Smooth muscle cell (in vitro differentiated cells): ENCODE results near the gene FXYD3. TPM values are rescaled to one million over a fixed set of nuclear protein-coding genes. Genes with fewer than 3 reads are reported as not detected.

Source experiments
- DNase-seq: peaks from one replicate; lab custom pipeline; 2025; ENCODE audit not compliant: unreplicated experiment; lab: John Stamatoyannopoulos, UW
- H2AFZ ChIP-seq: fragments of 200-600 bp; sonication (generic); 2 replicates; pipeline ENCODE4 v1.6.0; 2016; ENCODE audit warnings: antibody characterized with exemption, low read depth, mild to moderate bottlenecking
- H3F3A ChIP-seq: fragments of 200-600 bp; sonication (generic); 2 replicates; pipeline ENCODE4 v1.6.0; 2017; ENCODE audit warnings: antibody characterized with exemption, low read depth
- H3K27ac ChIP-seq: fragments of 200-600 bp; sonication (generic); 2 replicates; pipeline ENCODE4 v1.5.1; 2016; ENCODE audit warnings: low read depth, mild to moderate bottlenecking
- H3K27me3 ChIP-seq: fragments of 200-600 bp; sonication (generic); 2 replicates; pipeline ENCODE4 v1.6.1; 2016; ENCODE audit warnings: low read depth, mild to moderate bottlenecking
- H3K36me3 ChIP-seq: fragments of 200-600 bp; sonication (generic); 2 replicates; pipeline ENCODE4 v1.5.1; 2016; ENCODE audit warnings: low read depth
- H3K4me1 ChIP-seq: fragments of 200-600 bp; sonication (generic); 2 replicates; pipeline ENCODE4 v1.5.1; 2016; ENCODE audit warnings: low read depth
- H3K4me2 ChIP-seq: fragments of 200-600 bp; sonication (generic); 2 replicates; pipeline ENCODE4 v1.6.0; 2016; ENCODE audit warnings: mild to moderate bottlenecking
- H3K4me3 ChIP-seq: fragments of 200-600 bp; sonication (generic); 2 replicates; pipeline ENCODE4 v1.5.1; 2016; ENCODE audit warnings: mild to moderate bottlenecking
- H3K79me2 ChIP-seq: fragments of 200-600 bp; sonication (generic); 2 replicates; pipeline ENCODE4 v1.6.0; 2016; ENCODE audit warnings: low read depth, mild to moderate bottlenecking
- H3K9ac ChIP-seq: fragments of 200-600 bp; sonication (generic); 2 replicates; pipeline ENCODE4 v1.6.0; 2016; ENCODE audit warnings: low read depth
- H3K9me3 ChIP-seq: fragments of 200-600 bp; sonication (generic); replicated peaks from 2 replicates; pipeline ENCODE4 v1.5.1; 2016; ENCODE audit warnings: low read depth
- H4K20me1 ChIP-seq: fragments of 200-600 bp; sonication (generic); 2 replicates; pipeline ENCODE4 v1.6.0; 2016; ENCODE audit warnings: low read depth
- CTCF ChIP-seq: fragments of 200-600 bp; sonication (generic); IDR thresholded peaks from 2 replicates; pipeline ENCODE4 v1.5.1; 2017; ENCODE audit warnings: borderline replicate concordance, mild to moderate bottlenecking, antibody characterized with exemption; ENCODE audit not compliant: insufficient read depth, poor library complexity, severe bottlenecking
- WGBS: methylation state at CpG from one replicate; pipeline ENCODE4 v1.1.7; 2016; ENCODE audit warnings: low lambda C conversion rate; 5-methylcytosine and 5-hydroxymethylcytosine counted together
- polyA plus RNA-seq: library from polyadenylated mRNA; unstranded; fragments of >200 nt; fragmentation: Nextera tagmentation; extraction: Ambion mirVana; gene quantifications from 2 replicates; pipeline ENCODE4 v1.2.1, GENCODE V29; 2016
- total RNA-seq: library from RNA; depleted of rRNA; stranded (reverse); fragments of >200 nt; gene quantifications from 2 replicates; pipeline ENCODE4 v1.2.3, GENCODE V29; 2014

The FXYD3 gene
- total and polyA plus RNA-seq, 2 experiments from 2014 or later: 23.0 to 37.0 TPM

GRCh38 chr19:35093941-35094647 is 21.5 kb upstream of the FXYD3 start:
- no peak overlapping the region for H2AFZ ChIP-seq

GRCh38 chr19:35094656-35095055 is 21.0 kb upstream of the FXYD3 start:
- no peak overlapping the region for H3K4me3 ChIP-seq
- 90% methylated on average over 4 of the region's 4 CpGs for whole genome bisulfite sequencing
- H2AFZ ChIP-seq: no peak overlapping the region
- H3K27ac ChIP-seq: no peak overlapping the region
- TF ChIP-seq CTCF: no peak
- H3K4me1 ChIP-seq: peaks cover 5% of the 10 kb centered on the region
- H3F3A ChIP-seq: no peaks in the 10 kb centered on the region
- H3K79me2 ChIP-seq: no peaks in the 10 kb centered on the region
- no peaks in the 10 kb centered on the region for H4K20me1 ChIP-seq
- H3K4me2 ChIP-seq: no peak overlapping the region
- no peak overlapping the region for H3K9ac ChIP-seq
- no peaks in the 10 kb centered on the region for H3K36me3 ChIP-seq
- no peaks in the 10 kb centered on the region for H3K9me3 ChIP-seq
- DNase-seq: no peak
- no peaks in the 10 kb centered on the region for H3K27me3 ChIP-seq

More at GRCh38 chr19:35093941-35094647, 21.5 kb upstream of the FXYD3 start:
- WGBS: 89% methylated on average over 10 of the region's 11 CpGs
- Histone ChIP-seq H3K4me2 (no peak overlapping the region), H3K27me3 (no peaks in the 10 kb centered on the region), H4K20me1 (no peaks in the 10 kb centered on the region), H3K79me2 (no peaks in the 10 kb centered on the region), H3K36me3 (no peaks in the 10 kb centered on the region), H3K9me3 (no peaks in the 10 kb centered on the region), H3K27ac (no peak overlapping the region), H3K4me1 (peaks cover 5% of the 10 kb centered on the region), H3K4me3 (no peak overlapping the region), H3K9ac (no peak overlapping the region), H3F3A (no peaks in the 10 kb centered on the region)
- DNase-seq: no peak
- no peak for TF ChIP-seq CTCF

GRCh38 chr19:35095667-35096368 is 19.8 kb upstream of the FXYD3 start:
- 79% methylated on average over 8 of the region's 8 CpGs for WGBS
- H3K27ac ChIP-seq: no peak overlapping the region
- no peak for TF ChIP-seq CTCF

More at GRCh38 chr19:35095667-35096368, 19.8 kb upstream of the FXYD3 start:
- H3K27me3 ChIP-seq: no peaks in the 10 kb centered on the region
- H3K36me3 ChIP-seq: no peaks in the 10 kb centered on the region
- no peak overlapping the region for H3K9ac ChIP-seq
- H3K9me3 ChIP-seq: no peaks in the 10 kb centered on the region
- no peak overlapping the region for H3K4me2 ChIP-seq
- no peaks in the 10 kb centered on the region for H4K20me1 ChIP-seq
- DNase-seq: no peak
- peaks cover 2% of the 10 kb centered on the region for H3K4me1 ChIP-seq
- no peaks in the 10 kb centered on the region for H3K79me2 ChIP-seq
- no peaks in the 10 kb centered on the region for H3F3A ChIP-seq
- H3K4me3 ChIP-seq: no peak overlapping the region
- H2AFZ ChIP-seq: no peak overlapping the region
